HG02840 (cell line): ENCODE measurements around the gene TOP3A.

Experiments used
- ATAC-seq: cut with Tn5 transposase; IDR thresholded peaks from one replicate; pipeline ENCODE4 v1.9.1; 2021; ENCODE audit warnings: mild to moderate bottlenecking, moderate library complexity, moderate number of reproducible peaks; ENCODE audit not compliant: unreplicated experiment, low FRiP score

Gene TOP3A

GRCh38 chr17:18280766-18281371 is 33.9 kb downstream of the TOP3A start:
- no peak for ATAC-seq

DNA sequence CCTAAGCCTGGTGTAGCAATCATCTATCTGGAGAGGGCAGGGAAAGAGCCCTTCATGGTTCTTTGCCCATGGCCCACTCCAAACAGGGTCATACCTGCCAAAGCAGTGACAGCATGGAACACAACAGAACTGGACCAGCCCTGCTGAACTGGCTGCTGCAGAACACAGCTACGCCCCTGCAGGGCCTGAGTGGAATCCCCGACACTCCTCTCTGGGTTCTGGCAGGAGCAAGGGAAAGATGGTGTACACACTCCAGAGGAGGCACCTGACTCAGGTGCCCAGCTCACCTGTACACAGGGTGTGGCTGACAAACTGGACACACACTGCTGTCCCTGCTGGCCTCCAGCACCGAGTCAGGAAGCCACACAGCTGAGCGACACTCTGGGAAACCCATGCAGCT is 34.5 kb downstream of the TOP3A start:
- no peak for ATAC-seq

DNA sequence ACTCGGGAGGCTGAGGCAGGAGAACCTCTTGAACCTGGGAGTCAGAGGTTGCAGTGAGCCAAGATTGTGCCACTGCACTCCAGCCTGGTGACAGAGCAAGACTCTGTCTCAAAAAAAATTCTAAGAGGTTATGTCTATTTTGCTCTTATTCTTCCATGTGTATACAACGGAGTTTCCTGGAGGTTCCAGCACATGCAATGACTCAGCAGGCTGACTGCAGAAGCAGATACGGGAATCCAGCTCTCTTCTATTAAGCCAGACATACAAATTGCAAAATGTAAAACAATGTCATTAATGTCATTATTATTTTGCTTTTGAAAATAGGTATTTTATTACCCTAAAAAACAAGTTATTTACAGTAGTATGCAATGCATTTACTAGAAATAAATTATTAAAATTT is 35.9 kb downstream of the TOP3A start:
- no peak for ATAC-seq

GRCh38 chr17:18277076-18277475 is 37.7 kb downstream of the TOP3A start:
- no peak for ATAC-seq

DNA sequence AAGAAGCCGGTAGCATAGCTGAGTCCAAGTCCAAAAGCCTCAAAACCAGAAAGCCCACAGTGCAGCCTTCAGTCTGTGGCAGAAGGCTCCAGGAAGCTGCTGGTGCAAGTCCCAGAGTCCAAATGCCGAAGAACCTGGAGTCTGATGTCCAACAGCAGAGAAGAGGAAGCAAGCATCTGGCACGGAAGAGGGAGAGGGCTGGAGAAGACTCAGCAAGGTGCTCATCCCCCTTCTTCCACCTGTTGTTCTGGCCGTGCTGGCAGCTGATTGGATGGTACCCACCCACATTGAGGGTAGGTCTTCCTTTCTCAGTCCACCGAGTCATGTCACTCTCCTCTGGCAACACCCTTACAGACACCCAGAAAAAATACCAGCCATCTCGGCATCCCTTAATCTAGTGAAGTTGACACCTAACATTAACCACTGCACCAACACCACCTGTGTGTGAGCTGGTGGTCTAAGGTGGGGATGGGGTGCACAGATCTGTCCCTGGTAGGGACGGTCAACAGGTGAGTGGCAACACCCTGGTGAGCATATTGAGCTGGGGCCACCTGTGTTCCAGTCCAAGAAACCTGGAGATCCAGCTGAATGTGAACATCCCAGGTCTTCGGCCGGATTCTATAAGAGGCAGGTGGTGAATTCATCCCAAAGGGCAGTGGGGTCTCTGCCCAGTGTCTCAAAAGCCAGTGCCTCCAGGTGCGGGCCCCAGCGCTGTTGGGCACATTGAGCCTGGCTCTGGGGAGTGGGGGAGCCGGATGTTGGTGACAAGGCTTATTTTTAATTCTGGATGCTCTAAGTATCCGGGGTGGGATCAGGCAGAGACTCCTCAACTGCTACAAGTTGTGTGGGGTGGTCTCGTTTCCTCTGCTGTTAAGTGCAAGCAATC is 44.5 kb downstream of the TOP3A start:
- ATAC-seq: no peak

- no peak for ATAC-seq
These were observed 46.7 kb downstream of the TOP3A start for GRCh38 chr17:18267927-18268711.

DNA sequence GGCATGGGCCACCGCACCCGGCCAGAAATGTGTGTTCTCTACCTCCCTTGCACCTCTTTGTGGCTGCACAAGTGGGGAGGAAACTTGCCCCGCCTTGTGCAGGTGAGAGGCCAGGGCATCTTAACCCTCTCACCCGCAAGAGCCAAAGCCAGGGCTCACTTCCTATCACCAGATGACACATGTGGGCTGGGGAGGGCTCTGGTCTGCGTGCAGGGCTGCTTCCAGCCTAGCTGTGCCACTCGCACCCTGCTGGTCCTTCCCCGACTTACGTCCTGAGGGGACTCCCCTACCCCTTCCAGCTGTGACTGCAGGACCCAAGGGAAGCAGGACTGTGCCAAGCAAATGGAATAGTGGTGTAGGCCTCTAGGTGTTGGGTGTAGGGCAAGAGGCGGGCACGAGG is 47.4 kb downstream of the TOP3A start:
- ATAC-seq: no peak

DNA sequence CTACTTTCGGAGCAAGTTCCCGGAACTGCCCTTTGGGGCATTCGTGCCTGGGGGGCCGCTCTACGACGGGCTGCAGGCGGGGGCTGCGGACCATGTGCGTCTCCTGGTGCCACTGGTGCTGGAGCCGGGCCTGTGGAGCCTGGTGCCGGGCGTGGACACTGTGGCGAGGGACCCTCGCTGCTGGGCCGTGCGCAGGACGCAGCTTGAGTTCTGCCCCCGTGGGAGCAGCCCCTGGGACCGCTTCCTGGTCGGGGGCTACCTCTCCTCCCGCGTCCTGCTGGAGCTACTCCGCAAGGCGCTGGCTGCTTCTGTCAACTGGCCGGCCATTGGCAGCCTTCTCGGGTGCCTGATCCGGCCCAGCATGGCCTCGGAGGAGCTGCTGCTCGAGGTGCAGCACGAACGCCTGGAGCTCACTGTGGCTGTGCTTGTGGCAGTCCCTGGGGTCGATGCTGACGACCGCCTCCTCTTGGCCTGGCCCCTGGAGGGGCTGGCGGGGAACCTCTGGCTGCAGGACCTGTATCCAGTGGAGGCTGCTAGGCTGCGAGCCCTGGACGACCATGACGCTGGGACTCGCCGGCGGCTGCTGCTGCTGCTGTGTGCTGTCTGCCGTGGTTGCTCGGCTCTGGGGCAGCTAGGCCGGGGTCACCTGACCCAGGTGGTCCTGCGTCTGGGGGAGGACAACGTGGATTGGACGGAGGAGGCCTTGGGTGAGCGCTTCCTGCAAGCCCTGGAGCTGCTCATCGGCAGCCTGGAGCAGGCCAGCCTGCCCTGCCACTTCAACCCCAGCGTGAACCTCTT is 50.7 kb downstream of the TOP3A start:
- ATAC-seq: no peak

DNA sequence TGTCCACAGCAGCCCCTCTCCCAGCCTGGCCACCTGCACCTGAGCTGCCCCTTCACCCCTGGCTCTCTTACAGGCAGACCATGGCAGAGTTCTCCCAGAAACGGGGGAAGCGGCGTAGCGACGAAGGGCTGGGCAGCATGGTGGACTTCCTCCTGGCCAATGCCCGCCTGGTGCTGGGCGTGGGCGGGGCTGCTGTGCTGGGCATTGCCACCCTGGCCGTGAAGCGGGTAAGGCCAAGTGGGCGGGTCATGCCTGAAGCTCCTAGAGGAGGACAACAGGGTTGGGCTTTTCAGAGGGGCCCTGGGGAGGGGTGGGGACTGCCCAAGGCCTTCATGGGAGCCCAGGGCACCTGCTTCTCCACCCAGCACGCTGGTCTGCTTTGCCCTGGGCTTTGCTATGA is 52.2 kb downstream of the TOP3A start:
- ATAC-seq: no peak

DNA sequence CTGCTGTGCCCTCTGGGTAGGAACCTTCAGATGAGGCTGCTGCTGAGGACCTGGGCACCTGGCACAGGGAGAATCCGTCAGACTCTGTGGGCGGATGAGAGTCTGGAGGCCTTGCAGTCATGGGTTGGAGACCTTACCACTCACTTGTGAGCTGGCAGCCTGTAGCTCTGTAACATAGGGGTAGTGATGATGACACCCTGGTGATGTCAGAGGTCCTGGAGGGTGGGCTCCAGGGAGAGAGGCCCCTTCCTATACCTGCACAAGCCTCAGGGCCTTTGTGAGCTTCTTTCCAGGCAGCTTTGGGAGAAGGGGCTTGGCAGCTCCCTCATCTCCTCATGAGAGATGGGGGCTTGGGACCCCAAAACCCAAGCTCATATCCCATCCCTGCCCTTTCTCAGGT is 52.7 kb downstream of the TOP3A start:
- ATAC-seq: no peak

GRCh38 chr17:18261659-18262058 is 53.1 kb downstream of the TOP3A start:
- no peak for ATAC-seq

GRCh38 chr17:18261146-18261515 is 53.7 kb downstream of the TOP3A start:
- ATAC-seq: no peak

GRCh38 chr17:18260332-18261145 is 54.3 kb downstream of the TOP3A start, which contains the start of gene MIEF2:
Gene MIEF2, plus strand, starts transcription at chr17:18260662. Its CDS starts 2,059 bp downstream, at chr17:18262721.
- ATAC-seq: peak; percentile 79

GRCh38 chr17:18259621-18260331 is 55.0 kb downstream of the TOP3A start:
- no peak for ATAC-seq

DNA sequence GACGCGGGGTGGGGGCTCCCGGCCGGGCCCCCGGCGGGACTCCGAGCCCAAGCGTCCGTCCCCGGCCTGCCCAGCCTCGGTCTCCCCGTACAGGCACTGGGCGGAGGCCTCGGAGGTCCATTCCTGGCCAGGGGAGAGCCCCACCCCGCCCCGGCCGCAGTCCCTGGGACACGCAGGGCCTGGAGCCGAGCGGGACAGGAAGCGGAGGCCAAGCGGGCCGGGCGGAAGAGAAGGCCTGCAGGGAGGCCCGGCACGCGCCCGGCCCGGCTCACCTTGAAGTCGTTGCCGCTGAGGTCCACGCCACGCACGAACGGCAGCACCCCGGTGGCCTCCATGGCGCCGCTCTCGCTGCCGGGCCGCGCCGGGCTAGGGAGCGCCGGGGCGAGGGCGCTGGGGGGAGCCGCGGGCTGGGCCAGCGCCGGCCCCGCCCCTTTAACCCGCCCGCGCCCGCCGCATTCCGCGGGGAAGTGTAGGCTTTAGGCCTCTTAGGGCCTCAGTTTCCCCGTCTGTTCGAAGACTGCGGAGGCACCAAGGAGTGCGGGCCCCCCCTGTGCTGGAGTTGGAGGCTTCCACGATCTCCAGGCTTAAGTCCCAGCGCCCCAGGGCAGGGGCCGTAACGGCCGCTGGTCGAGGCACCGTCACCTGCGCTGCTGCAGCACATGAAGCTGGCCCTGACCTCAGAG is 56.3 kb downstream of the TOP3A start, which contains the start of gene FLII:
FLII (minus strand) TSS at position 383 of the 683 bp plus-strand sequence; CDS start at position 335, 48 bp downstream.
- ATAC-seq: no peak

DNA sequence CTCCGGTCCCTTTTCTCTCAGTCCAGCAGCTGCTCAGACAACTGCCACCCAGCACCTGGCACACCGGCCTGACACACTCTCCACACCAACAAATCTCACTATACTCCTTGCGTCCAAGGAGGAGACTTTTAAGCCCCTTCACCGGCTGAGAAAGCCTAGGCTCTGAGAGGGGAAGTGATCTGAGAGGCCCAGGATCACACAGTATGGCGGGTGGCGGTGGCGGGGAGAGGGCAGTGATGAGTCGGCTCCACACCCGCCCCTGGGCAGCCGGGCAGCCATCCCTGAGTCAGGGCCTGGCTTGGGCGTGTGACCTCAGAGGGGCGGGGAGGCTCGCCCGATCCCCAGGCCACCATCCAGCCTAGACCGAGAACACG is 56.8 kb downstream of the TOP3A start:
- no peak for ATAC-seq

- ATAC-seq: no peak
These were observed 57.4 kb downstream of the TOP3A start for GRCh38 chr17:18257268-18257981.

GRCh38 chr17:18256776-18257175 is 58.0 kb downstream of the TOP3A start:
- no peak for ATAC-seq
